ENCODE data around the gene ID2.

- no peak for TF ChIP-seq CTCF (IDR thresholded peaks at IDR 0.05)
- no peak for TF ChIP-seq EP300 (IDR thresholded peaks at IDR 0.05)
- TF ChIP-seq POLR2AphosphoS5 (IDR thresholded peaks at IDR 0.05): no peak
- TF ChIP-seq POLR2A (IDR thresholded peaks at IDR 0.05): no peak
These were observed 49.1 kb upstream of the ID2 start for GRCh38 chr2:8632755-8633154.
